ENCODE measurements around the gene STEAP3. TPM values are rescaled to one million over a fixed set of nuclear protein-coding genes. Genes with fewer than 3 reads are reported as not detected.

The STEAP3 gene
- total and polyA plus RNA-seq, 2 donors (not counting 3 experiments of a cell fraction or from before 2014, with no cell fraction given), result 8.6 to 17.4 TPM

GRCh38 chr2:119256582-119256921, 32.9 kb downstream of the STEAP3 start:
- DNase-seq (ENCODE audit: low read depth, low spot score), result no peak
- Histone ChIP-seq H3K9ac (replicated peaks; ENCODE audit: extremely low read depth, insufficient read depth, low read length) (peak overlapping the region; percentile 30), H3K9me3 (replicated peaks; ENCODE audit: control insufficient read depth, insufficient read depth, low read length) (no peaks in the 10 kb centered on the region), H2AFZ (ENCODE audit: low read depth, low read length) (no peak overlapping the region), H3K27ac (ENCODE audit: insufficient read depth, low read depth, low read length) (peak overlapping the region; percentile 68), H3K9me1 (replicated peaks; ENCODE audit: control insufficient read depth, extremely low read depth, insufficient read depth, low read length) (no peaks in the 10 kb centered on the region), H4K20me1 (replicated peaks; ENCODE audit: control insufficient read depth, extremely low read depth, insufficient read depth, low read length) (no peaks in the 10 kb centered on the region), H3K4me1 (ENCODE audit: control insufficient read depth, extremely low read depth, insufficient read depth, low read length) (peaks cover 36% of the 10 kb centered on the region), H3K4me2 (ENCODE audit: insufficient read depth, low read length) (no peak overlapping the region), H3K36me3 (ENCODE audit: control insufficient read depth in 2 of 2, extremely low read depth in 1 of 2, insufficient read depth in 2 of 2, low read length in 2 of 2) (no peaks in the 10 kb centered on the region), H3K79me2 (ENCODE audit: control insufficient read depth, insufficient read depth, low read length) (peaks cover 2% of the 10 kb centered on the region), H3K27me3 (ENCODE audit: control insufficient read depth in 2 of 2, insufficient read depth in 2 of 2, low read length in 2 of 2) (no peaks in the 10 kb centered on the region), H3K4me3 (replicated peaks in 1 of 3; ENCODE audit: insufficient read depth in 1 of 3, low read depth in 1 of 3, low read length in 3 of 3) (no peak overlapping the region)
- POLR2A ChIA-PET, result no interaction called here
- CTCF ChIA-PET, result interaction anchor here (1.9 to 5.9 kb wide), 2 partner anchors 8 to 33 kb away, joined by 5 to 32 read pairs; partner anchors contain the start of gene STEAP3
- FAIRE-seq, result no peak
- BruUV-seq (replicated peaks), result no TSS peak
- TF ChIP-seq POLR2A (IDR thresholded peaks at IDR 0.05; ENCODE audit: low read depth, low read length) (no peak), MAX (IDR thresholded peaks at IDR 0.05; ENCODE audit: insufficient read depth, insufficient read length) (no peak), FOS (IDR thresholded peaks at IDR 0.05; ENCODE audit: borderline replicate concordance, insufficient read depth, low read length) (no peak), MYC (IDR thresholded peaks at IDR 0.05; ENCODE audit: low read depth, low read length) (no peak), POLR2AphosphoS5 (IDR thresholded peaks at IDR 0.05; ENCODE audit: insufficient read depth, low read depth, low read length) (no peak), JUN (IDR thresholded peaks at IDR 0.05; ENCODE audit: borderline replicate concordance, insufficient read depth, insufficient read length, low read depth) (no peak), GATA2 (IDR thresholded peaks at IDR 0.05; ENCODE audit: insufficient read depth, insufficient read length, low read depth, low read length) (no peak), EZH2 (IDR thresholded peaks at IDR 0.05; ENCODE audit: borderline replicate concordance, low read depth, low read length, severe bottlenecking) (no peak), CTCF (IDR thresholded peaks at IDR 0.05; ENCODE audit: extremely low read depth in 1 of 2, insufficient read depth in 1 of 2, low read depth in 1 of 2, low read length in 2 of 2) (no peak)
- dilution Hi-C loops (cut with MboI; ENCODE audit: extremely low pct_ligation_motif_present, low sequenced_read_pairs) (no loop called here), intact Hi-C loops (cut with micrococcal nuclease) (loop anchor here (10.0 kb wide), 1 partner anchor 108 kb away; the partner anchor contains the start of genes C2orf76 and DBI)
